IMR-90 (cell line): Measurements from ENCODE around the gene RPH3AL. TPM values are rescaled to one million over a fixed set of nuclear protein-coding genes. Genes with fewer than 3 reads are reported as not detected.
"Not testable (repeated sequence)": the region's sequence is repeated elsewhere in the genome, so short reads cannot be mapped to it uniquely, and the experiment has no call there.

ENCODE experiments used
- ATAC-seq: fragments of 200-7000 bp; cut with Tn5 transposase; 2 replicates; pipeline ENCODE4 v1.9.1; 2020; ENCODE audit warnings: low read depth, mild to moderate bottlenecking, moderate library complexity
- BruUV-seq: library from RNA; stranded (reverse); fragments of 400-500 nt; replicated peaks from 2 replicates; lab custom pipeline; 2021; lab: Mats Ljungman, UMichigan
- CTCF ChIA-PET: fragments of 300-600 bp; formaldehyde crosslinking; extraction: SDS; loops from one replicate; lab custom pipeline; 2021; ENCODE audit warnings: antibody characterized with exemption; lab: Yijun Ruan, JAX
- POLR2A ChIA-PET: fragments of 300-600 bp; sonication (Branson Sonifier 250); formaldehyde crosslinking; loops from one replicate; lab custom pipeline; 2022; ENCODE audit warnings: antibody characterized with exemption; ENCODE audit not compliant: unreplicated experiment; lab: Charles Lee
- DNase-seq: peaks from one replicate; pipeline ENCODE4 v3.0.0; 2013
- H2AFZ ChIP-seq: replicated peaks from 2 replicates; pipeline ENCODE3; 2013; ENCODE audit warnings: low read length, mild to moderate bottlenecking; ENCODE audit not compliant: poor library complexity
- H2AK5ac ChIP-seq: 2 replicates; pipeline ENCODE4 v1.6.1; 2013; ENCODE audit warnings: low read depth, low read length, inconsistent platforms
- H2AK9ac ChIP-seq: replicated peaks from 2 replicates; pipeline ENCODE3; 2013; ENCODE audit warnings: mild to moderate bottlenecking, low read depth, low read length, moderate library complexity; ENCODE audit not compliant: poor library complexity
- H2BK120ac ChIP-seq: 2 replicates; pipeline ENCODE4 v1.6.1; 2013; ENCODE audit warnings: low read depth, low read length, inconsistent platforms
- H2BK15ac ChIP-seq: 3 replicates; pipeline ENCODE4 v1.6.1; 2013; ENCODE audit warnings: low read depth, low read length, inconsistent platforms
- H2BK20ac ChIP-seq: 2 replicates; pipeline ENCODE4 v1.6.1; 2013; ENCODE audit warnings: low read depth, mild to moderate bottlenecking, inconsistent platforms, low read length, moderate library complexity
- H2BK5ac ChIP-seq: 2 replicates; pipeline ENCODE4 v1.6.1; 2013; ENCODE audit warnings: mild to moderate bottlenecking, low read depth, low read length, inconsistent platforms; ENCODE audit not compliant: poor library complexity, severe bottlenecking
- H3K14ac ChIP-seq: replicated peaks from 2 replicates; pipeline ENCODE4 v1.6.1; 2013; ENCODE audit warnings: low read depth, low read length, inconsistent platforms
- H3K18ac ChIP-seq: 2 replicates; pipeline ENCODE4 v1.6.1; 2013; ENCODE audit warnings: low read depth, low read length, control low read depth
- H3K23ac ChIP-seq: 2 replicates; pipeline ENCODE4 v1.6.1; 2013; ENCODE audit warnings: low read depth, low read length, inconsistent platforms
- H3K27ac ChIP-seq: 2 replicates; pipeline ENCODE4 v1.5.1; 2013; ENCODE audit warnings: mild to moderate bottlenecking, control low read depth, low read length; ENCODE audit not compliant: insufficient read depth
- H3K27me3 ChIP-seq: 2 replicates; pipeline ENCODE4 v1.6.1; 2013; ENCODE audit warnings: low read length; ENCODE audit not compliant: control insufficient read depth, insufficient read depth
- H3K36me3 ChIP-seq: 2 replicates; pipeline ENCODE4 v1.6.1; 2013; ENCODE audit warnings: low read length, mixed read lengths; ENCODE audit not compliant: control insufficient read depth, insufficient read depth
- H3K4ac ChIP-seq: 2 replicates; pipeline ENCODE4 v1.6.1; 2013; ENCODE audit warnings: low read depth, low read length, inconsistent platforms
- H3K4me1 ChIP-seq: 2 replicates; pipeline ENCODE4 v1.6.1; 2013; ENCODE audit warnings: low read length, mixed read lengths; ENCODE audit not compliant: control insufficient read depth, insufficient read depth
- H3K4me2 ChIP-seq: 2 replicates; pipeline ENCODE4 v1.6.1; 2013; ENCODE audit warnings: low read depth, mild to moderate bottlenecking, control low read depth, low read length, moderate library complexity
- H3K4me3 ChIP-seq: 2 replicates; pipeline ENCODE4 v1.5.1; 2013; ENCODE audit warnings: low read depth, mild to moderate bottlenecking, control low read depth, low read length, moderate library complexity; ENCODE audit not compliant: insufficient read depth
- H3K56ac ChIP-seq: 2 replicates; pipeline ENCODE4 v1.6.1; 2013; ENCODE audit warnings: low read length, inconsistent platforms; ENCODE audit not compliant: insufficient read depth; ENCODE audit errors: extremely low read depth
- H3K79me1 ChIP-seq, 2 experiments: 2 replicates each; pipeline ENCODE4 v1.6.1; 2013; ENCODE audit warnings: low read length in 2 of 2, inconsistent platforms in 1 of 2, low read depth in 1 of 2
- H3K9ac ChIP-seq: 2 replicates; pipeline ENCODE4 v1.6.1; 2013; ENCODE audit warnings: low read depth, low read length, control low read depth
- H3K9me1 ChIP-seq: 2 replicates; pipeline ENCODE4 v1.6.1; 2013; ENCODE audit warnings: low read length, inconsistent platforms; ENCODE audit not compliant: insufficient read depth
- H3K9me3 ChIP-seq: 2 replicates; pipeline ENCODE4 v1.6.1; 2013; ENCODE audit warnings: low read length; ENCODE audit not compliant: control insufficient read depth, insufficient read depth
- H4K20me1 ChIP-seq: 2 replicates; pipeline ENCODE4 v1.6.1; 2013; ENCODE audit warnings: low read length, inconsistent platforms; ENCODE audit not compliant: insufficient read depth
- H4K5ac ChIP-seq: 2 replicates; pipeline ENCODE4 v1.6.1; 2013; ENCODE audit warnings: mild to moderate bottlenecking, low read depth, low read length, control low read depth
- H4K8ac ChIP-seq, 2 experiments: 2 replicates each; pipeline ENCODE4 v1.6.1; 2013; ENCODE audit warnings: low read depth in 2 of 2, low read length in 2 of 2, control low read depth in 1 of 2, inconsistent platforms in 1 of 2
- H4K91ac ChIP-seq: 2 replicates; pipeline ENCODE4 v1.6.1; 2013; ENCODE audit warnings: low read depth, low read length, inconsistent platforms; ENCODE audit not compliant: insufficient read depth
- WGBS, 2 experiments: methylation state at CpG; one replicate each; pipeline versions ENCODE4 v1.1.5 to v1.1.7; 2013; ENCODE audit warnings: missing lambda C conversion rate in 2 of 2; ENCODE audit not compliant: insufficient read length in 1 of 2; ENCODE audit errors: extremely low coverage in 2 of 2; 5-methylcytosine and 5-hydroxymethylcytosine counted together
- dilution Hi-C: fragments of 300-500 bp; cut with HindIII; formaldehyde crosslinking; loops from one replicate; pipeline ENCODE4 v1.14.3; 2018; ENCODE audit warnings: low sequenced_read_pairs; ENCODE audit not compliant: unreplicated experiment
- in situ Hi-C: fragments of 300-500 bp; cut with MboI; formaldehyde crosslinking; loops from 3 replicates; pipeline ENCODE4 v1.14.3; 2019; ENCODE audit warnings: low sequenced_read_pairs, inconsistent platforms, mixed read lengths
- intact Hi-C: fragments of 100-400 bp; cut with micrococcal nuclease; formaldehyde crosslinking; loops from 2 replicates; pipeline ENCODE4 v1.10.0; 2022
- polyA plus RNA-seq, 3 experiments: library from polyadenylated mRNA; depleted of rRNA; stranded (reverse); fragments of >200 nt; gene quantifications; 2 replicates each; pipeline ENCODE4 v1.2.3, GENCODE V29; 2012; ENCODE audit warnings: low replicate concordance in 1 of 3
- total RNA-seq: library from RNA; depleted of rRNA; stranded (reverse); fragments of >200 nt; gene quantifications from 2 replicates; pipeline ENCODE4 v1.2.3, GENCODE V29; 2012

The RPH3AL gene
- total and polyA plus RNA-seq, 2 of the 4 experiments (the other 2 are of a cell fraction) = 1.8 to 2.5 TPM

DNA sequence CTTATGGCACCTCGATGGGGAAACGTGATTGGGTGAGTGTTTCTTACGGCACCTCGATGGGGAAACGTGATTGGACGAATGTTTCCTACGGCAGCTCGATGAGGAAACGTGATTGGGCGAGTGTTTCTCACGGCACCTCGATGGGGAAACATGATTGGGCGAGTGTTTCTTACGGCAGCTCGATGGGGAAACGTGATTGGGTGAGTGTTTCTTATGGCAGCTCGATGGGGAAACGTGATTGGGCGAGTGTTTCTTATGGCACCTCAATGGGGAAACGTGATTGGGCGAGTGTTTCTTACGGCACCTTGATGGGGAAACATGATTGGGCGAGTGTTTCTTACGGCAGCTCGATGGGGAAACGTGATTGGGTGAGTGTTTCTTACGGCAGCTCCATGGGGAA lies 146.1 kb downstream of the RPH3AL start:
- H2AFZ ChIP-seq, H2BK20ac ChIP-seq, H3K4ac ChIP-seq, H3K14ac ChIP-seq, H3K4me2 ChIP-seq, H3K9me1 ChIP-seq, H2AK5ac ChIP-seq, H2BK15ac ChIP-seq, H3K4me3 ChIP-seq, H3K36me3 ChIP-seq, H3K79me1 ChIP-seq, H3K4me1 ChIP-seq, H2BK120ac ChIP-seq, in situ Hi-C loops, H3K9ac ChIP-seq, H3K56ac ChIP-seq, intact Hi-C loops, POLR2A ChIA-PET, H4K8ac ChIP-seq, dilution Hi-C loops, H4K5ac ChIP-seq, H4K20me1 ChIP-seq, H3K23ac ChIP-seq, H2AK9ac ChIP-seq, H3K27ac ChIP-seq, ATAC-seq, H4K91ac ChIP-seq, CTCF ChIA-PET, H2BK5ac ChIP-seq, H3K18ac ChIP-seq, BruUV-seq, DNase-seq, H3K9me3 ChIP-seq: not testable (repeated sequence)
- 77% methylated on average over 23 of the region's 27 CpGs; no CpG with 5 or more reads in 1 of the 2 experiments for WGBS, 2 experiments
- peaks cover 16% of the 10 kb centered on the region for H3K27me3 ChIP-seq
